NCI-H1694 (cell line): Measurements from ENCODE around the gene DDA1.
"Not testable (repeated sequence)": the region's sequence is repeated elsewhere in the genome, so short reads cannot be mapped to it uniquely, and the experiment has no call there.

Source experiments
- DNase-seq: peaks from one replicate; lab custom pipeline; 2025; lab: John Stamatoyannopoulos, UW

Gene DDA1

GRCh38 chr19:17347877-17348276, 38.5 kb downstream of the DDA1 start:
- DNase-seq: no peak

- DNase-seq: no peak
Observed at GRCh38 chr19:17348700-17349099, 39.3 kb downstream of the DDA1 start.

- DNase-seq: no peak
Observed at GRCh38 chr19:17351815-17352435, 42.6 kb downstream of the DDA1 start.

DNA sequence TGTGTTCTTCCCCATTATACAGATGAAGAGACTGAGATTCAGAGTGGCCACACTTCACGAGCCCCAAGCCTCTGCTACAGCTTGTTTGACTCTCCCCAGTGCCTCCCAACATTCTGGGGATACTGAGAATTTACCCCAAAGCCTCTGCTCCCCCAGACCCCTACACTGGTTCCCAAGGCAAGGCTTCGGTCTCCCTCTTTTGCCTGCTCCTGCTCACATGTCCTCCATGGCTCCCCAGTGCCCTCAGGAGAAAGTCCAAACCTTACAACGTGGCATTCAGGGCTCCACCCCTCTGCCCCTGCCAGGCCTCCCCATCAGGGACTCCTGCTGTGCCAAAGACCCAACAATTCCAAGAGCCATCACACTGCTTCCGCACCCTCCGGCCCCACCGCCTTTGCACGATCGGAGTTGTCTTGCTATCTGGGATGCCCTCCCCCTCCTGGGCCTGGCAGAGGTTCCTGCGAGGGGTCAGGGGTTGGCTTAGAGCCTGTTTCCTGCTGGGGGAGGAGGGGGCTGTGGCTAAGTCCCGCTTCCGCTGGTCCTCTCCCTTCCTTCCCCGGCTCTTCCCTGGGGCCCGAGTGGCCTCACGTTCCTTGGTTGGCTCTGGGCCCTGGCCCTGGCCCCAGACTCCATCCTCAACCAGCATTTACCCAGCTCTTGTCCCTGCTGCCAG, 43.4 kb downstream of the DDA1 start:
- no peak for DNase-seq

DNA sequence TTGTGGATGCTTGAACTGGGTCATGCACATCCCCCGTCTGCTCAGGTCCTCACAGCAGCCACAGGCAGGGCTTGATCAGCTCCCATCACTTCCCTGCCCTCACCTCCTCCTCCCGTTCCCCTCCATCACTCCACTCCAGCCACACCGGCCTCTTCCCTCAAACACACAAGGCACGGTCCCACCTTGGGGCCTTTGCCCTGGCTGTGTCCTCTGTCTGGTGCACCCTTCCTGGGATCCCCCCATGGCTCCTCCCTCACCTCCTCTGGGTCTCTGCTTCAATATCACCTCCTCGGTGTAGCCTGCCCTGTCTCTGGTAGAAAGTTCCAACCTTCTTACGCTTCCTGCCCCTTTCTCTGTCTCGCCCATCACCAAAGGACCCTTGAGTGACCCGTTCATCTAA, 44.0 kb downstream of the DDA1 start:
- no peak for DNase-seq

DNA sequence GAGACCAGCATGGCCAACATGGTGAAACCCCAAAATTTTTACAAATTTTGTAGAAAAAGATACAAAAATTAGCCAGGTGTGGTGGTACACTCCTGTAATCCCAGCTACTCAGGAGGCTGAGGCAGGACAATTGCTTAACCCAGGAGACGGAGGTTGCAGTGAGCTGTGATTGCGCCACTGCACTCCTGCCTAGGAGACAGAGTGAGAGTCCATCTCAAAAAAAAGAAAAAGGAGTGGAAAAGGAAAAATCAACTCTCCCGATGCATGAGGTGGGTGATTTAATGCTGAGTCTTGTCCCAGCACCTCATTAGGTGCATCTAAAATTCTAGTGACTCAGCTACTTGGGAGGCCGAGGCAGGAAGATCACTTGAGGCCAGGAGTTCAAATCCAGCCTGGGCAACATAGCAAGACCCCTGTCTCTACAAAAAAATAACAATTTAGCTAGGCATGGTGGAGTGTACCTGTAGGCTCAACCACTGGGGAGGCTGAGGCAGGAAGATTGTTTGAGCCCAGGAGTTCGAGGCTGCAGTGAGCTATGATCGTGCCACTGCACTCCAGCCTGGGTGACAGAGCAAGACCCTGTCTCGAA, 47.8 kb downstream of the DDA1 start:
- DNase-seq: no peak

GRCh38 chr19:17357724-17358123, 48.4 kb downstream of the DDA1 start:
- no peak for DNase-seq

DNA sequence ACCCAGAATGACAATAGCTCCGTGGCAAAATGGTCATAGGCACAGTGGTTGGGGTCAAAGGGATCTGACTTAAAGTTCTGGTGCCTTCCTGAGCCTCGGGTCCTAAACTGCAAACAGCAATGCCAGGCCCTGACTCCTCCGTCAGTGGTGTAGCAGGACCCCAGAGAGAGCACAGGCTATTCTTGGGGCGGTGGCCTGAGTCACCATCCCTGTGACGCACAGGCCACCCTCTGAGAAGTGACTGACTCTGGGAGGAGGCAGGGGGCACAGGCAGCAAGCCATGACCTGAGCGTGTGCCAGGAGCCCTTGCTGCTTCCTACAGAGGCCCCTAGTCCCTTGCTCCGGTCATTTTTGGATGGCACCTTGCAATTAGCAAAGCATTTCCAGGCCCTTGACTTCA, 49.0 kb downstream of the DDA1 start:
- DNase-seq: no peak

- no peak for DNase-seq
Observed at GRCh38 chr19:17359905-17360800, 50.8 kb downstream of the DDA1 start.

DNA sequence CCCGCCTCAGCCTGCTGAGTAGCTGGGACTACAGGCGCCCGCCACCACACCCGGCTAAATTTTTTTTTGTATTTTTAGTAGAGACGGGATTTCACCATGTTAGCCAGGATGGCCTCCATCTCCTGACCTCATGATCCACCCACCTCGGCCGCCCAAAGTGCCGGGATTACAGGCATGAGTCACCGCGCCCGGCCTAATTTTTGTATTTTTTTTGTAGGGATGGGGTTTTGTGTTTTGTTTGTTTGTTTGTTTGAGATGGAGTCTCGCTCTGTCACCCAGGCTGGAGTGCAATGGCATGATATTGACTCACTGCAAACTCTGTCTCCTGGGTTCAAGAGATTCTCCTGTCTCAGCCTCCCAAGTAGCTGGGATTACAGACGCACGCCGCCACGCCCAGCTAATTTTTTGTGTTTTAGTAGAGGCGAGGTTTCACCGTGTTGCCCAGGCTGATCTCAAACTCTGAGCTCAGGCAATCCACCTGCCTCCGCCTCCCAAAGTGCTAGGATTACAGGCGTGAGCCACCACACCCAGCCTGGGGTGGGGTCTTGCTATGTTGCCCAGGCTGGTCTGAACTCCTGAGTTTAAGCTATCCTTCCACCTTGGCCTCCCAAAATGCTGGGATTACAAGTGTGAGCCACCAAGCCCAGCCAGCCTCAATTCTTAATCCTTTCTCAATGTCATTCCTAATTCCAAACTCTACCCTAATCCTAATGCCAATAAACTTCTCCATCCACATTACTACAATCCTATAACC, 54.7 kb downstream of the DDA1 start:
- not testable (repeated sequence) for DNase-seq

GRCh38 chr19:17365361-17365760, 56.0 kb downstream of the DDA1 start:
- no peak for DNase-seq

DNA sequence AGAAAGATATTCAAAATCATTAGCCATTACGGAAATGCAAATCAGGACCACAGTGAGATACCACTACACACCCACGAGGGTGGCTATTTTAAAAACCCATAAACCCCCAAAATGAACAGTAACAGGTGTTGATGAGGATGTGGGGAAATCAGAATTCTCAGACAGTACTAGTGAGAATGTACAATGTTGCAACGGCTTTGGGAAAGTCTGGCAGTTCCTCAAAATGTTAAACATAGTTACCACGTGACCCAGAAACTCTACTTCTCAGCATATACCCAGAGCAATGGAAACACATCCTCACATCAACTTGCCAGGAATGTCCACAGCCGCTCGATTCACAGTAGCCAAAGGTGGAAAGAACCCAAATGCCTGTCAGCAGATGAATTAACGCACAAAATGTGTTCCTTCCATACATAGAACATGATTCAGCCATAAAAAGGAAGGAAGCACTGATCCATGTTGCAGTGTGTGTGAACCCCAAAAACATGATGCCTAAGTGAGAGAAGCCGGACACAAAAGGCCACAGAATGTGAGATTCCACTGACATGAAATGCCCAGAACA, 60.7 kb downstream of the DDA1 start:
- no peak for DNase-seq
